Glutamatergic neuron (in vitro differentiated cells): ENCODE measurements around the gene VSTM2B. TPM values are rescaled to one million over a fixed set of nuclear protein-coding genes. Genes with fewer than 3 reads are reported as not detected.

Experiments used
- DNase-seq: peaks from one replicate; pipeline ENCODE4 v3.0.0; 2022
- H3K27ac Mint-ChIP-seq: one replicate; pipeline ENCODE4 v1.8.0; 2020; ENCODE audit warnings: mild to moderate bottlenecking, mixed read lengths, inconsistent platforms; ENCODE audit not compliant: unreplicated experiment
- H3K27me3 Mint-ChIP-seq: one replicate; pipeline ENCODE4 v1.8.0; 2020; ENCODE audit warnings: mild to moderate bottlenecking, moderate library complexity, mixed read lengths, inconsistent platforms; ENCODE audit not compliant: unreplicated experiment
- H3K36me3 Mint-ChIP-seq: one replicate; pipeline ENCODE4 v1.8.0; 2020; ENCODE audit warnings: mild to moderate bottlenecking, mixed read lengths, inconsistent platforms; ENCODE audit not compliant: unreplicated experiment
- H3K4me1 Mint-ChIP-seq: one replicate; pipeline ENCODE4 v1.8.0; 2020; ENCODE audit warnings: mild to moderate bottlenecking, low read depth, mixed read lengths, inconsistent platforms; ENCODE audit not compliant: unreplicated experiment
- H3K4me3 Mint-ChIP-seq: one replicate; pipeline ENCODE4 v1.8.0; 2020; ENCODE audit warnings: mild to moderate bottlenecking, mixed read lengths, inconsistent platforms; ENCODE audit not compliant: unreplicated experiment
- H3K9me3 Mint-ChIP-seq: one replicate; pipeline ENCODE4 v1.8.0; 2020; ENCODE audit warnings: mild to moderate bottlenecking, moderate library complexity, mixed read lengths, inconsistent platforms; ENCODE audit not compliant: unreplicated experiment
- total RNA-seq: library from RNA; stranded (reverse); fragmentation: NEBNext Ultra II Directional; extraction: Animal tissue kit (Norgen Biotek cat#: 25700); gene quantifications from one replicate; pipeline ENCODE4 v1.2.1, GENCODE V29; 2021; ENCODE audit not compliant: unreplicated experiment
- TF ChIP-seq, protein P1 (sequence below): fragments of 200-600 bp; sonication (generic); IDR thresholded peaks from one replicate; pipeline ENCODE4 v1.5.0; 2021; ENCODE audit not compliant: partially characterized antibody, unreplicated experiment

The VSTM2B gene
- total RNA-seq, 1 donor from 2014 or later = 16.6 TPM

- TF ChIP-seq, protein P1, sequence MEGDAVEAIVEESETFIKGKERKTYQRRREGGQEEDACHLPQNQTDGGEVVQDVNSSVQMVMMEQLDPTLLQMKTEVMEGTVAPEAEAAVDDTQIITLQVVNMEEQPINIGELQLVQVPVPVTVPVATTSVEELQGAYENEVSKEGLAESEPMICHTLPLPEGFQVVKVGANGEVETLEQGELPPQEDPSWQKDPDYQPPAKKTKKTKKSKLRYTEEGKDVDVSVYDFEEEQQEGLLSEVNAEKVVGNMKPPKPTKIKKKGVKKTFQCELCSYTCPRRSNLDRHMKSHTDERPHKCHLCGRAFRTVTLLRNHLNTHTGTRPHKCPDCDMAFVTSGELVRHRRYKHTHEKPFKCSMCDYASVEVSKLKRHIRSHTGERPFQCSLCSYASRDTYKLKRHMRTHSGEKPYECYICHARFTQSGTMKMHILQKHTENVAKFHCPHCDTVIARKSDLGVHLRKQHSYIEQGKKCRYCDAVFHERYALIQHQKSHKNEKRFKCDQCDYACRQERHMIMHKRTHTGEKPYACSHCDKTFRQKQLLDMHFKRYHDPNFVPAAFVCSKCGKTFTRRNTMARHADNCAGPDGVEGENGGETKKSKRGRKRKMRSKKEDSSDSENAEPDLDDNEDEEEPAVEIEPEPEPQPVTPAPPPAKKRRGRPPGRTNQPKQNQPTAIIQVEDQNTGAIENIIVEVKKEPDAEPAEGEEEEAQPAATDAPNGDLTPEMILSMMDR = no peak
- no peak overlapping the region for H3K4me3 Mint-ChIP-seq
- H3K9me3 Mint-ChIP-seq = peaks cover 1% of the 10 kb centered on the region
- H3K36me3 Mint-ChIP-seq = peaks cover 7% of the 10 kb centered on the region
- peaks cover 2% of the 10 kb centered on the region for H3K27me3 Mint-ChIP-seq
- H3K4me1 Mint-ChIP-seq = no peaks in the 10 kb centered on the region
- no peak for DNase-seq
- no peak overlapping the region for H3K27ac Mint-ChIP-seq
These were observed 86.3 kb downstream of the VSTM2B start for GRCh38 chr19:29612121-29612520.

DNA sequence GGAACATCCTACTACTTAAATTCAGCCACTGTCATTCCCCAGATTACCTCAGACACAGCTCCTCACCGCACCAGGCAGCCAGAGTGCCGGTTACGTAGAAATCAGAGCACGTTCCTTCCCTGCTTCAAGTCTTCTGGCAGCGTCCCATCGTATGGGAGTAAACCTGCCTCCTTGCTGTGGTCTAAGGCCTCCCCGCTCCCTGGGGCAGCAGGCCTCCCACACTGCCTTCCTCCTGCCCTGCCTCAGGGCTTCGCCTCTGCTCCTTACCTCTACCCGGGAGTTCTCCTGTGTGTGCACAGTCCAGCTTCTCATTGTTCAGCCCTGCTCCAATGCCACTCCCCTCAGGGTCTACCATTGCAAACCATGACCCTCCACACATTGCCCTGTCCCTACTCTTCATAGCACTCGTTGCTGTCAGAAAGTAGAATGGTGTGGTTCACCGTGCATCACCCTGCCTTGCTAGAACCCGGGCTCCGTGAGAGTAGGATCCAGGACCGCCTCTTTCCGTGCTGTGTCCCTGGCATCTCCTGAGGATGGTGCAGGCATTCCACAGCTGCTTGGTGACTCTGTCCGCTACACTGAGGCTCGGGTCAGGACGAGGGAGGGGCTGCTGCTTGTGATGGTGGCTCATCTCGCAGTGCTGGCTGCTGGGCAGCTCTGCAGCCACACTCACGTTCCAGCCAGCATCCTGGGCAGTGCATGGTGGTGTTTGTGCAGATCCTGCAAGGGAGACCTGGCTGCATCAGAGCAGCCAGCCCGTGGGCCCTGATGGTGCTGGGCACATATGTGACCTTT is 87.2 kb downstream of the VSTM2B start:
- no peak for DNase-seq
- Mint-ChIP-seq H3K9me3 (peaks cover 1% of the 10 kb centered on the region), H3K27ac (no peak overlapping the region), H3K4me3 (no peak overlapping the region), H3K27me3 (peaks cover 3% of the 10 kb centered on the region), H3K4me1 (no peaks in the 10 kb centered on the region), H3K36me3 (peaks cover 9% of the 10 kb centered on the region)
- TF ChIP-seq, protein P1 = no peak

DNA sequence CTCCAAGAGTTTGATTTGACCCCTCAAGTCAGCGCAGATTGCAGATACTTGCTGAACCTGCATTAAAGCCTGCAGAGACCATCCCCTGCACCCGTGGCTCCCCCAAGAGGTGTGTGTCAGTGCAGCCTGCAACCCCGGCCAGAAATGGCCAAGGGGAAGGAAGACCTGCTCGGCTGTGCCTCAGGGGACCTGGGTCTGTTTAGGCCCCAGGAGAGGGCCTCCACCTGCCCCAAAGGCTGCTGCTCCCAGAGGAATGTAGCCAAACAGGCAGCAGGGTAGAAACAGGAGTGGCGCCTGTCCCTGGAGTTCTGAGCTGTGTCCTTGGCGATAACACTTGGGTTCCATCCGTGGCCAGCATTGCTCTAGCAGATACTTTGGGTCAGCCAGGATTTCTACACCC is 88.3 kb downstream of the VSTM2B start:
- Mint-ChIP-seq H3K27ac (no peak overlapping the region), H3K4me3 (no peak overlapping the region), H3K4me1 (no peaks in the 10 kb centered on the region), H3K9me3 (peaks cover 1% of the 10 kb centered on the region), H3K27me3 (peaks cover 3% of the 10 kb centered on the region), H3K36me3 (peaks cover 9% of the 10 kb centered on the region)
- TF ChIP-seq, protein P1 = no peak
- no peak for DNase-seq

Other genes starting within 250 kb of the VSTM2B start
- 37.9 TPM for gene POP4, start 80.3 kb downstream of the VSTM2B start, total RNA-seq
- gene PLEKHF1, start 139.5 kb downstream of the VSTM2B start, total RNA-seq = 0.96 TPM
- 66.7 TPM for gene C19orf12, start 189.3 kb downstream of the VSTM2B start, total RNA-seq